ENCODE results near the gene STOML1.
A peak's percentile ranks its signal among the peaks of the same experiment; 100 is the strongest.
"Not testable (repeated sequence)": the region's sequence is repeated elsewhere in the genome, so short reads cannot be mapped to it uniquely, and the experiment has no call there.

Gene STOML1

GRCh38 chr15:73986055-73986775 lies 5.9 kb downstream of the STOML1 start:
- DNase-seq: no peak

DNA sequence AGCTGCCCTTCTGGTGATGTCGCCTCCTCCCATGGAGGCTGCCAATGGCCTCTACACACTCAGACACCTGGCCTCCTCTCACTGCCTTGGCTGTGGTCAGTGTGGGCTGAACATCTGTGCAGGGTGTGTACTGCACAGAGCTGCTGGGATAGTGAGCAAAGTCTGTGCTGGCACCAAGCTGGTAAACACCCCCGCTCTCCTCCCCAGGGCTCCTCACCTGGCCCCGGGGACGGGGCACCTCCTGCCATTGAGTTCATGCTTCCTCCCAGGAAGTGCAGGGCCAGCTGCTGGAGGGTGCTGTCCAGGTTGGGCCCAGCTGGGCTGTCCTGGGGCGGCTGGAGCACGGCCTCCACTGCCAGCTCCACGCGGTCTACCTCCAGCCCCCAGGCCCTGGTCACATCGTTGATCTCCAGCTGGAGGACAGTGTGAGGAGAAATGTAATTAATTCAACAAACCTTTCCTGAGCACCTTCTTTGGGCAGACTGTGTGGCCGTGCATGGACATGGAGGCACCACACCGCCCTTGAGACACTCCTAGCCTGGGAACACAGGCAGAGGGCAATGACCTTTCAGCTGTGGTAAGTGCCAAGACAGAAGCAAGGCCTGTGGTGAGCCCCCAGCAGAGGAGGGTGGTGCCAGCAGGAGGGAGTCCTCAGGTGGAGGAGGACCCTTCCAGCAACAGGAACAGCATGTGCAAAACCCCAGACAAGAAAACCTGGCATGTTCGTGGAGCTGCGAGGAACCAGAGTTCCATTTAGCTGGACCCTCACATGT lies 6.8 kb downstream of the STOML1 start:
- no peak for DNase-seq

- no peak for DNase-seq
Observed at GRCh38 chr15:73984208-73984979, 7.7 kb downstream of the STOML1 start.

DNA sequence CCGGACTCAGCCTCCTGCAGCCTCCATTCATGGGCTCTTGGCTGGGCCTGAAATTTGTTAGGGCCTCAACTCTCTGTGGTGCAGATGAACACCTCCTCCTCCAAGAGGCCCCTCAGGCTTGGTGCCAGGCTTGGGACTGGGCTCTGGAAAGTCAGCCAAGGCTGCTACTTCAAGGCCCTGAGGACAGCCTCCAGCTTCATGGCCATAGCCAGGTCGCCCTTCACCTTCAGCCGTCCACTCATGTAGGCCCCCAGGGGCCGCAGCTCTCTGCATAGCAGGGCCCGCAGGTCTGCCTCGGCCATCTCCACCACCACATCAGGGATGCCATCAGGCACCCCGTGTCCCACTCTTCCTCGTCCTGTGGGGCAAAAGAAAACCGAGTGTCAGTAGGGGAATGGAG lies 8.3 kb downstream of the STOML1 start:
- no peak for DNase-seq

GRCh38 chr15:73983211-73983727 lies 8.8 kb downstream of the STOML1 start:
- DNase-seq: peak; percentile 30

GRCh38 chr15:73982222-73982962 lies 9.7 kb downstream of the STOML1 start:
- DNase-seq: peak; percentile 83

DNA sequence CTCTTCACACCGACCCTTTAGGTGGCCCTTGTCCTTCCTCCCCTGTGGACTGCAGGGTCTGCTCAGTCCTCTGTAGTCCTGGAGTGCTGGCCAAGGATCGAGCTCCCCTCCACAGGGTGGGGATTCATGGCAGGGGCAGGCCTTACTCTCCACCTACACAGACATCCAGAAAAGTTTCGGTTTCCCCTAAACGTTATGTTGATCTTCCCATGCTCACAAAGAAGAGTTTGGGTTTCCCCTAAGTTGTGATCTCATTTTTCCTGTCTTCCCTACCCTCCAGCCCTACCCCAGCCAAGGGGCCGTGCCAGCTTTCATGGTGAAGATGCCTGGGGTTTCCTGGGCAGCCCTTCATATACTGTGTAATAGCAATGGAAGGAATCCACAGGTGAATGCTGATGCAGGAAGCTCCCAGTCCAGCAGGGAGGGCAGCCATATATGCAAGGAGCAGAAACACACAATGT lies 10.3 kb downstream of the STOML1 start:
- no peak for DNase-seq

DNA sequence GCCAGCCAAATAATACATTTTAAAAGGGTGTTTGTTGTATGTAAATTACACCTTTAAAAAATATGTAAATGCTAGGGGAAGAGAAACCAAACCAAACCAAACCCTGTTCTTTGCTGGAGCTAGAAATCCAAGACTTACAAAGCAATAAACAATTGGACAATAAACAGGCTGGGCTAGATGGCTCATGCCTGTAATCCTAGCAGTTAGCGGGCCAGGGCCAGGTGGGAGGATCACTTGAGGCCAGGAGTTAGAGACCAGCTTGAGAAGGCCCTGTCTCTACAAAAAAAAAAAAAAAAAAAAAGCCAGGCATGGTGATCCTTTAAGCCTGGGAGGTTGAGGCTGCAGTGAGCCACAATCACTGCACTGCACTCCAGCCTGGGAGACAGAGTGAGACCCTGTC lies 12.5 kb downstream of the STOML1 start:
- DNase-seq: no peak

DNA sequence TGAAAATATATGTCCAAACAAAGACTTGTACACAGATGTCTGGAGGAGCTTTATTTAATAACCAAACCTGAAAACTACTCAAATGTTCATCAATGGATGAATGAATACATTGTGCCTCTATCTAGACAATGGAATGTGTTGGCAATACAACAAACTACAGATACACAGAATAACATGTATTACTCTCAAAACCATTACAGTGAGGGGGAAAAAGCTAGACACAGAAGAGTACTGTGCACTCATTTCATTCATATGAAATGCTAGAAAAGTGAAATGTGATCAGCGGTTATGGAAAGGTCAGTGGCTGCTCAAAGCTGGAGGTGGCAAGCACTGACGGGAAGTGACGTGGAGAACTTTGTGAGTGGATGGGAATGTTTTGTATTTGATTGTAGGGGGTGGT lies 13.2 kb downstream of the STOML1 start:
- DNase-seq: no peak

GRCh38 chr15:73975440-73976125 lies 16.5 kb downstream of the STOML1 start:
- DNase-seq: not testable (repeated sequence)

GRCh38 chr15:73973683-73974200 lies 18.4 kb downstream of the STOML1 start:
- not testable (repeated sequence) for DNase-seq

GRCh38 chr15:73972984-73973682 lies 19.0 kb downstream of the STOML1 start:
- peak; percentile 97 for DNase-seq

DNA sequence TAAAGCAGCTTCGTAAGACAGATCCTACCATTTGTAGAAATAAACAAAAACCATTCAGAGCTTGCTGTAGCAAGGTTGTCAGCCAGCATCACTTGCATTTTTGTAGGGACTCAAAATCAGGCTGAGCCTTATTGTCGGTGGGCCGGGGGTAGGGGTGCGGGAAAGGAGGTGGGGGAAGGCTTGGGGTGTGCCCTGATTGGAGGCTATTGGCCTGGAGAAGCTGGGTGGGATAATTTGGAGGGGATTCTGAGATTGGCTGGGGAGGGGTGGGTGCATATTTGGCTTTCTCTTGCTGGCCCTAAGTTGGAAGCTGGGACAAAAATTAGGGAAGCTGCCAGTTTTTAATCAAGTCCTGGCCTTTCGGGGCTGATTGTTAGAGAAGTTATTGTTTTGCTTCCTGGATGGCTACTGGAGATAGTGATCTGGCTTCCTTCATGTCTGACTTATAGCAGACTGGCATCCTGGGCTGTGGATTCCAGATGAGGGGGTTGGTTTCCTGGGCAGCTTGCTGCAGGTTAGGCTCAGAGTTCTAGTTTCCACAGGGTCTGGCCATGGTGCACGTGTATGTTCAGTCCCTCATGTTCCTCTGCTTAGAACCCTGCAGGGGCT lies 22.8 kb downstream of the STOML1 start:
- DNase-seq: no peak

DNA sequence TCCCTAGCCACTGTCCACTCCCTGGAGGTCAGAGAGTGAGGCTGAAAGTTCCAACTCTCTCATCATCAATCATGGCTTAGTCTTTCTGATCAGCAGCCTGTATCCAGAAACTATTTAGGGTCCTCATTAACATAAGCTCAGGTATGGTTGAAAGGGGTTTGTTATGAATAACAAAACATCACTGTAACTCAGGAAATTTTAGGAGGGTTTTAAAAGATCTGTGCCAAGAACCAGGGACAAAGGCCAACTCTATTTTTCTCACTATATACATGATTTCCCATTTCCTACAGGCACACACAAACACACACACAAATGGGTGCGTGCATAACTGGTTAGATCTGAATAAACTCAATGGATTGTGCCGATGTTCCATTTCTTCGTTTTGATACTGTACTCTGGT lies 23.6 kb downstream of the STOML1 start:
- no peak for DNase-seq

DNA sequence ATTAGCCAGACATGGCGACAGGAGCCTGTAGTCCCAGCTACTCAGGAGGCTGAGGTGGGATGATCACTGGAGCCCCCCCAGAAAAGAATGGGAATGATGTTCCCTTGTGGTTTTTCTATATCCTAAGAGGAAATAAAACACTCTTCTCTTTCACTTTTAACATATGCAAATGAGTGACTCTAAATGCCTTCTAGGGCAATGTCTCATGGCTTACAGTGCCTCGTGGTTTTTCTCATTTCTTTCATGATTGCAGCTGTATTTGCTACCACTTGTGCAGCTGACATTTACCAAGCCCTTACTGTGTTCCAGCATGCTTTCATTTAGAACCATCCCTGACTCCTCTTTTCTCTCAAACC lies 26.4 kb downstream of the STOML1 start:
- no peak for DNase-seq

GRCh38 chr15:73965094-73965757 lies 26.9 kb downstream of the STOML1 start:
- peak; percentile 77 for DNase-seq

DNA sequence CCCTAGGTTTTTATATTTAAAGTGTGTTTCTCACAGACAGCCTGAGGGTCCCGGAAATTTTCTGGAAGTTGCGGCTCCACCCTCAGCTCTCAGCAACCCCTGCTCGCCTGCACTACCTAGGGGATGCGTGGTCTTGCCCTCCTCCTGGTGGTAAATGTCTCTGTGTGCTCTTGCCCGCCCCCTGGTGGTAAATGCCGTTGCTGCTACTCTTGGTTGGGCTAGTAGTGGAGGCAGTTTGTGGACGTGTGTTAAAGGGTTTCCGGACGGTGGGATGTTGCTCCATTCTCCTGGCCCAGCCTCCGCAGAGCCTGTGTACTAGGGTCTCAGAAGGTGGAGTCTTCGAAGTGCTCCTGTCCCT lies 27.4 kb downstream of the STOML1 start:
- DNase-seq: peak; percentile 95

- DNase-seq: no peak
Observed at GRCh38 chr15:73962433-73962832, 29.7 kb downstream of the STOML1 start.

- DNase-seq: not testable (repeated sequence)
Observed at GRCh38 chr15:73960472-73961070, 31.5 kb downstream of the STOML1 start.

- DNase-seq: no peak
Observed at GRCh38 chr15:73959801-73960200, 32.3 kb downstream of the STOML1 start.
